K562 (cell line): ENCODE measurements around the gene PRSS21. TPM values are rescaled to one million over a fixed set of nuclear protein-coding genes. Genes with fewer than 3 reads are reported as not detected.

Experiments used
- CEBPZ ChIP-seq: fragments of 150-350 bp; IDR thresholded peaks from 2 replicates; pipeline ENCODE4 v1.6.1; 2014; ENCODE audit warnings: low read depth, mild to moderate bottlenecking, low read length, borderline replicate concordance
- CTCF ChIP-seq, 3 experiments: IDR thresholded peaks in 2 of 3; conservative IDR thresholded peaks in 1 of 3; 2 replicates each; pipeline ENCODE4 v1.5.1; 2011 to 2012; ENCODE audit warnings: low read length in 3 of 3, mild to moderate bottlenecking in 3 of 3, control low read depth in 2 of 3, improper control_type of control experiment in 1 of 3, inconsistent platforms in 1 of 3, low read depth in 1 of 3, mixed read lengths in 1 of 3, moderate library complexity in 1 of 3; ENCODE audit not compliant: insufficient read depth in 2 of 3
- E2F6 ChIP-seq, 2 experiments: IDR thresholded peaks; 2 replicates each; pipeline ENCODE4 v1.6.1; 2011; ENCODE audit warnings: borderline replicate concordance in 1 of 2, control low read depth in 1 of 2, low read depth in 1 of 2, low read length in 1 of 2, mild to moderate bottlenecking in 1 of 2, mixed read lengths in 1 of 2, moderate library complexity in 1 of 2; ENCODE audit not compliant: insufficient read depth in 1 of 2, insufficient read length in 1 of 2, poor library complexity in 1 of 2, severe bottlenecking in 1 of 2; ENCODE audit errors: extremely low read depth in 1 of 2
- MITF ChIP-seq: IDR thresholded peaks from 2 replicates; pipeline ENCODE4 v1.6.1; 2014; ENCODE audit warnings: antibody characterized with exemption
- PHF8 ChIP-seq: fragments of 200-600 bp; sonication (generic); IDR thresholded peaks from 2 replicates; pipeline ENCODE4 v1.6.1; 2012; ENCODE audit warnings: mixed run types, mild to moderate bottlenecking, inconsistent platforms, low read length, moderate library complexity, borderline replicate concordance
- SIX5 ChIP-seq, 2 experiments: IDR thresholded peaks; 2 replicates each; pipeline ENCODE4 v1.6.1; 2011; ENCODE audit warnings: low read length in 2 of 2, borderline replicate concordance in 1 of 2, low read depth in 1 of 2, mild to moderate bottlenecking in 1 of 2, moderate library complexity in 1 of 2; ENCODE audit not compliant: insufficient read depth in 1 of 2
- ZFP36 ChIP-seq: fragments of 150-350 bp; IDR thresholded peaks from 2 replicates; pipeline ENCODE4 v1.6.1; 2018; ENCODE audit warnings: low read length, low read depth; ENCODE audit not compliant: partially characterized antibody
- polyA plus RNA-seq, 8 experiments: library from polyadenylated mRNA; depleted of rRNA in 4 of 8; stranded (reverse) in 5 of 8; unstranded in 3 of 8; fragments of >200 nt; fragmentation: Nextera tagmentation in 2 of 8; fragmentation: Illumina TruSeq in 1 of 8; extraction: Ambion mirVana in 2 of 8; extraction: Trizol in 1 of 8; gene quantifications; 2 replicates each; pipeline versions ENCODE4 v1.2.1 to v1.2.3, GENCODE V29; 2011 to 2014; ENCODE audit warnings: inconsistent platforms in 1 of 8, missing spikeins in 1 of 8
- total RNA-seq, 7 experiments: library from RNA; depleted of rRNA in 6 of 7; stranded (reverse); fragments of >200 nt in 6 of 7; fragmentation: Illumina TruSeq in 2 of 7; extraction: Trizol in 2 of 7; gene quantifications; 2 replicates each; pipeline versions ENCODE4 v1.2.1 to v1.2.3, GENCODE V29; 2011 to 2021; ENCODE audit warnings: low replicate concordance in 1 of 7
- TF ChIP-seq, protein P1 (sequence below): fragments of 250-450 bp; sonication (Bioruptor Pico); IDR thresholded peaks from 2 replicates; pipeline ENCODE4 v1.8.0; 2022; ENCODE audit warnings: inconsistent platforms

PRSS21 gene
- total and polyA plus RNA-seq, 9 of the 15 experiments (the other 6 are each of a cell fraction or from before 2014, with no cell fraction given), result 12.1 to 121 (median 61.3) TPM

DNA sequence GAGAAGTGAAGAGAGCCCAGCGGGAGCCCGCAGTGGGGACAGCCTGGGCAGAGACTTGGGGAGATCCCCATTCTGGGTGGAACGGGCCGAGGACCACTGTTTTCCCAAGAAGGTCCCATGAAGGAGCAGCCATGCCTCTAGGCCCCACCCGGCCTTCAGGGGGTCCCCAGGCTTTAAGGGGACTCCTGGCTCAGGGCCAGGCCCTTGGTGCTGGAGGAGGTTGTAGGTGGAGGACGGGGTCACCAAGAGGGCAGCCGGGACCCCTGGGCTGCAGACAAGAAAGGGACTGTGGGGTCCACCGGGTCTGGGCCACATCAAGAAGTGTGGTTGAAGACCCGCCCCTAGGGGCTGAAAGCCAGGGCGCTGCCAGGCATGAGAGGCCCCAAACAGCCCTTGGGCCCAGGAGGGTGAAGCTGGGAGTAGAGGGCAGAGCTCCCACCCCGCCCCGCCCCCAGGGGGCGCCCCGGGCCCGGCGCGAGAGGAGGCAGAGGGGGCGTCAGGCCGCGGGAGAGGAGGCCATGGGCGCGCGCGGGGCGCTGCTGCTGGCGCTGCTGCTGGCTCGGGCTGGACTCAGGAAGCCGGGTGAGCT lies at the start of gene PRSS21 (continued):
- no peak for TF ChIP-seq CEBPZ
- TF ChIP-seq PHF8, result peak; percentile 53; the same call in 1 of the 2 replicates
- TF ChIP-seq CTCF (IDR thresholded peaks at IDR 0.05 in 2 of 3, conservative IDR thresholded peaks at IDR 0.05 in 1 of 3; ENCODE audit: insufficient read depth in 2 of 3, low read depth in 1 of 3, low read length in 3 of 3), result peak; percentile 53 to 78 (median 66)
- no peak for TF ChIP-seq ZFP36
- peak in 1 of 2 experiments; percentile 67 for TF ChIP-seq E2F6 (IDR thresholded peaks at IDR 0.05; ENCODE audit: borderline replicate concordance in 1 of 2, extremely low read depth in 1 of 2, insufficient read depth in 1 of 2, insufficient read length in 1 of 2, low read depth in 1 of 2, low read length in 1 of 2, poor library complexity in 1 of 2, severe bottlenecking in 1 of 2)
- TF ChIP-seq MITF, result no peak
- TF ChIP-seq, protein P1, sequence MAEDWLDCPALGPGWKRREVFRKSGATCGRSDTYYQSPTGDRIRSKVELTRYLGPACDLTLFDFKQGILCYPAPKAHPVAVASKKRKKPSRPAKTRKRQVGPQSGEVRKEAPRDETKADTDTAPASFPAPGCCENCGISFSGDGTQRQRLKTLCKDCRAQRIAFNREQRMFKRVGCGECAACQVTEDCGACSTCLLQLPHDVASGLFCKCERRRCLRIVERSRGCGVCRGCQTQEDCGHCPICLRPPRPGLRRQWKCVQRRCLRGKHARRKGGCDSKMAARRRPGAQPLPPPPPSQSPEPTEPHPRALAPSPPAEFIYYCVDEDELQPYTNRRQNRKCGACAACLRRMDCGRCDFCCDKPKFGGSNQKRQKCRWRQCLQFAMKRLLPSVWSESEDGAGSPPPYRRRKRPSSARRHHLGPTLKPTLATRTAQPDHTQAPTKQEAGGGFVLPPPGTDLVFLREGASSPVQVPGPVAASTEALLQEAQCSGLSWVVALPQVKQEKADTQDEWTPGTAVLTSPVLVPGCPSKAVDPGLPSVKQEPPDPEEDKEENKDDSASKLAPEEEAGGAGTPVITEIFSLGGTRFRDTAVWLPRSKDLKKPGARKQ, result no peak
- no peak for TF ChIP-seq SIX5 (IDR thresholded peaks at IDR 0.05; ENCODE audit: borderline replicate concordance in 1 of 2, insufficient read depth in 1 of 2, low read depth in 1 of 2, low read length in 2 of 2)
